Type B pancreatic cell (in vitro differentiated cells): Measurements from ENCODE around the gene INTS7. TPM values are rescaled to one million over a fixed set of nuclear protein-coding genes. Genes with fewer than 3 reads are reported as not detected.
A peak's percentile ranks its signal among the peaks of the same experiment; 100 is the strongest.
"Not testable (repeated sequence)": the region's sequence is repeated elsewhere in the genome, so short reads cannot be mapped to it uniquely, and the experiment has no call there.

Experiments used
- DNase-seq: peaks from one replicate; pipeline ENCODE4 v3.0.0; 2021; ENCODE audit warnings: mixed read lengths; ENCODE audit not compliant: unreplicated experiment; ENCODE audit errors: extremely low spot score
- H3K27ac Mint-ChIP-seq: 2 replicates; pipeline ENCODE4 v1.8.0; 2021; ENCODE audit warnings: mild to moderate bottlenecking, mixed read lengths
- H3K27me3 Mint-ChIP-seq: 2 replicates; pipeline ENCODE4 v1.8.0; 2021; ENCODE audit warnings: mixed read lengths
- H3K36me3 Mint-ChIP-seq: 2 replicates; pipeline ENCODE4 v1.8.0; 2021; ENCODE audit warnings: mixed read lengths
- H3K4me1 Mint-ChIP-seq: one replicate; pipeline ENCODE4 v1.8.0; 2021; ENCODE audit warnings: mixed read lengths; ENCODE audit not compliant: unreplicated experiment
- H3K4me3 Mint-ChIP-seq: 2 replicates; pipeline ENCODE4 v1.8.0; 2021; ENCODE audit warnings: mild to moderate bottlenecking, mixed read lengths
- H3K9me3 Mint-ChIP-seq: 2 replicates; pipeline ENCODE4 v1.8.0; 2021; ENCODE audit warnings: mixed read lengths
- CTCF ChIP-seq: fragments of 200-600 bp; sonication (generic); conservative IDR thresholded peaks from 2 replicates; pipeline ENCODE4 v1.5.0; 2021; ENCODE audit warnings: antibody characterized with exemption, mild to moderate bottlenecking
- total RNA-seq: library from RNA; stranded (reverse); gene quantifications from 2 replicates; pipeline ENCODE4 v1.2.1, GENCODE V29; 2021; ENCODE audit warnings: low replicate concordance

INTS7 gene
- total RNA-seq, 1 donor from 2014 or later = 23.9 TPM

GRCh38 chr1:211920141-211920572 lies 115.2 kb downstream of the INTS7 start:
- no peak overlapping the region for H3K4me3 Mint-ChIP-seq
- H3K36me3 Mint-ChIP-seq = no peaks in the 10 kb centered on the region
- peaks cover 10% of the 10 kb centered on the region for H3K4me1 Mint-ChIP-seq
- peak overlapping the region; percentile 24 for H3K27ac Mint-ChIP-seq
- H3K9me3 Mint-ChIP-seq = no peaks in the 10 kb centered on the region
- no peak for DNase-seq
- no peaks in the 10 kb centered on the region for H3K27me3 Mint-ChIP-seq
- no peak for TF ChIP-seq CTCF

GRCh38 chr1:211918843-211919414 lies 116.4 kb downstream of the INTS7 start:
- H3K4me1 Mint-ChIP-seq = peaks cover 10% of the 10 kb centered on the region
- H3K27ac Mint-ChIP-seq = no peak overlapping the region
- no peaks in the 10 kb centered on the region for H3K9me3 Mint-ChIP-seq
- no peaks in the 10 kb centered on the region for H3K27me3 Mint-ChIP-seq
- H3K36me3 Mint-ChIP-seq = no peaks in the 10 kb centered on the region
- no peak overlapping the region for H3K4me3 Mint-ChIP-seq
- DNase-seq = no peak
- TF ChIP-seq CTCF = no peak

GRCh38 chr1:211916458-211916857 lies 118.9 kb downstream of the INTS7 start:
- not testable (repeated sequence) for DNase-seq, H3K27ac Mint-ChIP-seq, H3K27me3 Mint-ChIP-seq, H3K4me3 Mint-ChIP-seq, H3K36me3 Mint-ChIP-seq, H3K9me3 Mint-ChIP-seq
- peaks cover 15% of the 10 kb centered on the region for H3K4me1 Mint-ChIP-seq

GRCh38 chr1:211915924-211916323 lies 119.4 kb downstream of the INTS7 start:
- Mint-ChIP-seq H3K4me1 (peaks cover 15% of the 10 kb centered on the region), H3K27me3 (no peaks in the 10 kb centered on the region), H3K27ac (no peak overlapping the region), H3K9me3 (no peaks in the 10 kb centered on the region), H3K36me3 (no peaks in the 10 kb centered on the region), H3K4me3 (no peak overlapping the region)
- no peak for TF ChIP-seq CTCF
- no peak for DNase-seq

GRCh38 chr1:211912844-211913432 lies 122.4 kb downstream of the INTS7 start:
- TF ChIP-seq CTCF = no peak
- Mint-ChIP-seq H3K4me1 (peaks cover 11% of the 10 kb centered on the region), H3K27me3 (no peaks in the 10 kb centered on the region), H3K36me3 (no peaks in the 10 kb centered on the region), H3K4me3 (no peak overlapping the region), H3K9me3 (no peaks in the 10 kb centered on the region), H3K27ac (no peak overlapping the region)
- DNase-seq = no peak

GRCh38 chr1:211912038-211912437 lies 123.3 kb downstream of the INTS7 start:
- no peak for TF ChIP-seq CTCF
- no peaks in the 10 kb centered on the region for H3K9me3 Mint-ChIP-seq
- no peak overlapping the region for H3K4me3 Mint-ChIP-seq
- peak overlapping the region; percentile 53 for H3K27ac Mint-ChIP-seq
- no peak for DNase-seq
- H3K4me1 Mint-ChIP-seq = peaks cover 5% of the 10 kb centered on the region
- no peaks in the 10 kb centered on the region for H3K36me3 Mint-ChIP-seq
- H3K27me3 Mint-ChIP-seq = no peaks in the 10 kb centered on the region
